ENCODE measurements around the gene CLEC12A.

GRCh38 chr12:9971181-9971580, at the start of gene CLEC12A:
- TF ChIP-seq POLR2A (IDR thresholded peaks at IDR 0.05; ENCODE audit: low read length) (no peak), GATA1 (IDR thresholded peaks at IDR 0.05; ENCODE audit: low read depth, low read length) (no peak)

Measured in erythroblast (primary cell).